Measurements from ENCODE around the gene E2F3.
"Not testable (repeated sequence)": the region's sequence is repeated elsewhere in the genome, so short reads cannot be mapped to it uniquely, and the experiment has no call there.

The E2F3 gene

GRCh38 chr6:20434766-20435165, 33.1 kb downstream of the E2F3 start:
- DNase-seq, result no peak

GRCh38 chr6:20436719-20437118, 35.0 kb downstream of the E2F3 start:
- DNase-seq, result no peak

DNA sequence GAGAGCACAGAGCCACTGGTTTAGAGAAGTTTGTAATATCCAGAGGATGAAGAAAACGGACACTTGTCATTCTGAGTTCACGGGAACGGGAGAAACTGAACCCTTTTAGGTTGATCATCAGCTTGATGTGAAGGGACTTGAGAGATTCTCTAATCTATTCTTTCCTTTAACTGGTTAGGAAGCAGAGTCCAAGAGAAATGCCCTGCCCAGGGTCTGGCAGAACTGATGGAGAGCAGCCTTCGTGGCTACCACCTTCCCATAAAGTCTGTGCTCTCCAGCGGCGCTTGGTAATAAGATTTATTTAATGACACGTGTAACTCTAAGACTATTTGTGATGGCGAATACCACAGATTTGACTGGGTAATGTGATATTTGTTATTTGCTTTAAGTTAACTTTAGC, 36.0 kb downstream of the E2F3 start:
- peak; percentile 51 for DNase-seq

- DNase-seq, result no peak
Measured at GRCh38 chr6:20438462-20439070, 36.9 kb downstream of the E2F3 start.

DNA sequence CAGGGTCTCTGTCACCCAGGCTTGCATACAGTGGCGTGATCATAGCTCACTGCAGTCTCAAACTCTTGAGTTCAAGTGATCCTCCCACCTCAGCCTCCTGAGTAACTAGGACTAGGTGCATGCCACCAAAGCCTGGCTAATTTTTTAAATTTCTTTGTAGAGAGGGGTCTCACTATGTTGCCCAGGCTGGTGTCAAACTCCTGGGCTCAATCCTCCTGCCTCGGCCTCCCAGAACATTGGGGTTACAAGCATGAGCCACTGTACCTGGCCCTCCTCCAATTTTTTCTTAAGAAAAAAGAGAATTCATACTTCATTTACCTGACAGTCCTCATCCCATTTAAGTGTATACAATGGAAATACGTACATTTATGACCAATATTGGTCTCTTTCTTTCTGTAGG, 37.9 kb downstream of the E2F3 start:
- no peak for DNase-seq

DNA sequence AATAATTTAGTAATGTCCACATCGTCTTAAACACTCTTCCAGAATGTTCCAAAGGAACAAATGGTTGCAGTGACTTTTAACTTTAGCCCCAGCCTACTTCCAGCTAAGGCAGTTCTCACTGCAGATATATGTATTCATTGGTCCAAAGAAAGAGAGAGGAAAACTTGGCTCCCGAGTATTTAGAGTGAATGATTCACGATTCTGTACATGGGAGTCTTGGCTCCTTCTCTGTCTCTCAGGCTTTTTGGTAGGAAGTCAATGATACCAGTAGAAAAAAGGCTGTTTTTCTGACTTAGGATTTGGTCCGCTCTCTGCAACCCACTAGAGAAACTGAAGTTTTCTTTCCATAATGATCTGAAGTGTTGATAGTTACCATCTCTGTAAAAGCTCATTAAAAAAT, 38.6 kb downstream of the E2F3 start:
- DNase-seq, result no peak

DNA sequence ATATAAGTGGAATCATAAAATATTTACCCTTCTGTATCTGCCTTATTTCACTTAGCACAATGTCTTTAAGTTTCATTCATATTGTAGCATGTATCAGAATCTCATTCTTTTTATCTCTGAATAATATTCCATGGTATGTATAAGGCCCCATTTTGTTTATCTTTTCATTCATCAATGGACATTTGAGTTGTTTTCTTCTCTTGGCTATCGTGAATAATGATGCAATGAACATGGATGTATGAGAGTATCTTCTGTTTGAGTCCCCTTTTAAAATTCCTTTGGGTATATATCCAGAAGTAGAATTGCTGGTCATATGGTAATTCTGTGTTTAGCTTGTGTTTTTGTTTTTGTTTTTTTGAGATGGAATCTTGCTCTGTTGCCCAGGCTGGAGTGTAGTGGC, 39.6 kb downstream of the E2F3 start:
- no peak for DNase-seq

GRCh38 chr6:20441921-20442320, 40.2 kb downstream of the E2F3 start:
- DNase-seq, result no peak

DNA sequence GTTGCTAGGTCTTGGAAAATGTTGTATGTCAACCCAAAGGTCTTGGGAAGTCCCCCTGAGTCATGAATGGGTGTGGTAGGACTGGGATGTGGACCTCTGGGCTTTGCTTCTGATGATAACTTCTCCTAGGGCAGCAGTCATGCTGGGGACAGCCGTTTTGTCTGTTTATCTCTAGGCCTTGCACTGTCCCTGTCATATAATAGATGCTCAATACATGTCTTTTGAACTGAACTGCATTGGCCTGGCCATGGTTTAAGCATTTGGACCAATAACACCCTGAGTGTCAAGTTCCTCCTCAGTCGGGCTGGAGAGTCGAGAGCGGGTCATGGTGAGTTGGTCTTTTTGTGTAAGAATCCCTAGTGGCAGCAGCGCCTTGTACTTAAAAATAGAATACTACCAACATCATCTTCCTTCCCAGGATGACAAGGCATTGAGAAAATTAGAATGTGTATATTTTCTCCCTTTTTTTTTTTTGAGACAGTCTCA, 43.1 kb downstream of the E2F3 start:
- no peak for DNase-seq

GRCh38 chr6:20447157-20447556, 45.5 kb downstream of the E2F3 start:
- no peak for DNase-seq

- DNase-seq, result no peak
Measured at GRCh38 chr6:20447581-20448132, 46.0 kb downstream of the E2F3 start.

- DNase-seq, result no peak
Measured at GRCh38 chr6:20448828-20449227, 47.1 kb downstream of the E2F3 start.

DNA sequence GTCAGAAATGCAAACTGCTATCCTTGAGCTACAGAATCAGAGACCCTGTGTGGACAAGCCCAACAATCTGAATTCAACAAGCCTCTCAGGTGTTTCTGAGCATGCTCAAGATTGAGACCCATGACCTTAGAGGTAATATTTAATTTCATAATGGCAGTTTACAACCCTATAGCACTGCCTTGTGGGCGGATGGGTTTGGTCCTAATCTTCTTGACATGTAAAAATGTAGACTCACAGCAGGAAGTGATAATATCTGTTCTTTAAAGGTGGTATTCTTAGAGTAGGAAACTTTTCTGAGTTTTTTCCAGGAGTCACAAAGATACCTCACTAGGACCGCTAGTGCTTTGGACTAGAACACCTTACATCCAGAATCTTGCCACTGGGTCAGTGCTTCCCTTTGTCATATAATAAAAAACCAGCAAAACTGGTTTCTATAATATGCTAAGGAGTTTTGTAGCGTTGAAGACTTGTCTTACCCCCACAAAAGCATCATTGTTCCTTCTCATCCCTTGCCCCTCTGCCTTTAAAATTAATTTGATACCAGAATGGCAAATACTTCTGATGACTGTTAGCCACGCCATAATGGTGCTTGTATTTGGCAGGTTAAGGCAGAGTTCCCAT, 52.6 kb downstream of the E2F3 start:
- DNase-seq, result no peak

GRCh38 chr6:20455251-20455940, 53.7 kb downstream of the E2F3 start:
- no peak for DNase-seq

DNA sequence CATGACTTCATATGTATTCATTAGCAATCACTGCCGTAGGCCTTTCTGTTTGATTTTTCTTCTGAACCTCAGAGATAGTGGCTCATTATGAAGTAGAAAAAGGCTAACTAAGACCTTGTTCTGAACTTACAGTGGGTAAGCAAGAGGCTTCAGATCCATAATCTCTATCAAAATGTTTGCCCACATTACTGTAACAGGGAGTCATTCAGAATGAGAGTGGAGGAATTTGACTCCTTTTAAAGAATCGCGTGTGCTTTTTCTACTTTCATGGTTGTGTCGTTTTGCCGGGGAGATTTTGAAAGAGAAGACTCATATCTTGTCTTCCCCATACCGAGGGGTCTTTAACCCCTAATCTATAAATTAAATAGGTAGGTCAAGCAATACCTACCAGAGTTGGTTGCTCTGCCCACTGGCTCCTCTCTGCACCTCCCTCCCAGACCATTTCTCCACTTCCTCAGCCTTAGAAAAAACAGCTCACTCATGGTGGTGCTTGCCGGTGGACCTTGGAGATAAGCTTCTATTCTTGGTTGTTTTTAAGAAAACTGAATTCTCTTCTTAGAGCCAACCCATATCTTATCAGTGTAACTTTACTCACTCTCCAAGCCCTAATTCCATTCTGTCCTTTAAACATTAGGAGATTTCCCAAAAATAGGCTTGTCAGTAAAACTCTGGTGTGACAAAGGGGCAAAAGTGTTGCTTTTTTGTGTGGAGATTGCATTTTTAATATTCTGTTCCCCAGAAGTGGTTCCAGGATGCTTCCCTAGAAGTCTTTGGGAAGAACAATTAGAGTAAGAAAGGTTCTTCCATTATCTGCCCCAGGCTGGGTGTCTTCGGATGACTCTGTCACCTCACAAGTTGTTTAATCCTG, 56.6 kb downstream of the E2F3 start:
- DNase-seq, result no peak

- DNase-seq, result no peak
Measured at GRCh38 chr6:20459682-20460081, 58.0 kb downstream of the E2F3 start.

DNA sequence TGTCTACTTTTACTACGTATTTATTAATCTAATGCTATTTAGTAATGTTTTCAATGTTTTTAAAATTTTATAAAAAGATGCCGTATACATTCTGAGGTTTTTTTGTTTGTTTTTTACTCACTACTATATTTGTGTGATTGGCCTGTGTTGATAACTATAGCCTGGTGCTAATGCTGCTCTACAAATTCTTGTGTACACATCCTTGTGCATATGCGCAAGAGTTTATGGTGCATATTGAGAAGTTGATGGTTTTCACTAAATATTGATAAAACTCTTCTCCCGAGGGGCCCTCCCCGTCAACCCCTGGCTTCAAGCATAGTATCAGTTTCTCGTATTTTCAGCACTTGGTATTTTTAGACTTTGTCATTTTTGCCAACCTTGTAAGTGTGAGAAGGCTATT, 59.9 kb downstream of the E2F3 start:
- DNase-seq, result no peak

DNA sequence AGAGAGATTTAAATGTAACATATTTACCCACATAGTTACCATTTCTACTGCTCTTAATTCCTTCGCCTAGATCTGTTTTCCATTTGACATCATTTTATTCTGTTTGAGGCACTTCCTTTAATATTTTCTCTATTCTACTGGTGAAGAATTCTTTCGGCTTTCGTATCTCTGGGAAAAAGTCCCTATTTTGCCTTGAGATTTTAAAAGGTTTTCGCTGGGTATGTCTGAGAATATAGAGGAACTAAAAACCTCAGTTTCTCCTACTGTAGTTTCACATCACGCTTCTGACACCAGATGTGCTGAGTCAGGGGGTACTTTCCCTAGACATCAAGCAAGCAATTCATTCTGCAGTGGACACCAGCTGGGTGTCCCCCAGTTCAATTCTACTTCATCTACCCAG, 61.7 kb downstream of the E2F3 start:
- no peak for DNase-seq

DNA sequence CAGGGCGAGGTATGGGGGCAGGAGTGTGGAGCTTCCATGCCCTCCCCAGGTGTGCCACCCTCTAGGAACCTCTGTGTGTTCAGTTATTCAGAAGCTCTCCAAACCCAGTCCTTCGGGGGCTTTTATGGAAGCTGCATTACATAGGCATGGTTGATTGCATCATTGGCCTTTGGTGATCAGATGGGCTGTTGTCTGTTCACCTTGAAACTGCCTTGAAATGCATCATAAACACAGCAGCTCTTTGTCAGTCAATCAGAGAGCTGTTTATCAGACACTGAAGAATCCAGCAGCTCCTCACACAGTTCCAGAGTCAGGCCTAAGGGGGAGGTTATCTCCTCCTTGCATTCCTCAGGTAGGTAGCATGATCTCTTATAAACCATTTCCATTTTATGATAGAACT, 62.4 kb downstream of the E2F3 start:
- no peak for DNase-seq

DNA sequence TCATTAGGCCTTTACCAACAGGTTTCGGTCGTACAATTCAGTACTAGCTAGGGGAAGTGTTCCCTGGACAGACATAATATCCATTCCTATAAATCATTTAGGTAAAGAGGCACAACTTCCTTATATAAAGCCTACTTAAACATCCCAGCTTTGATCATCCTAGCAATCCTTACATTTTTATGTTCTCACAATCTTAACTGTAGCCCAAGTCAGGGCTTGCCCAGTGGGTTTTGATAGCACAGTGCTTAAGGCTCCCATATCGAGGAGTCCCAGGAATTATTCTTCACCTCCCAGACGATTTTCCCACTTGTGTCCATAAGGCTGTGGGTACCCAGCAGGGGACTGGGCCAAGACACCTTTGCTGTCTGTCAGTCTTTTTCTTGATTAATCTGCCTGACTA, 63.2 kb downstream of the E2F3 start:
- DNase-seq, result no peak

DNA sequence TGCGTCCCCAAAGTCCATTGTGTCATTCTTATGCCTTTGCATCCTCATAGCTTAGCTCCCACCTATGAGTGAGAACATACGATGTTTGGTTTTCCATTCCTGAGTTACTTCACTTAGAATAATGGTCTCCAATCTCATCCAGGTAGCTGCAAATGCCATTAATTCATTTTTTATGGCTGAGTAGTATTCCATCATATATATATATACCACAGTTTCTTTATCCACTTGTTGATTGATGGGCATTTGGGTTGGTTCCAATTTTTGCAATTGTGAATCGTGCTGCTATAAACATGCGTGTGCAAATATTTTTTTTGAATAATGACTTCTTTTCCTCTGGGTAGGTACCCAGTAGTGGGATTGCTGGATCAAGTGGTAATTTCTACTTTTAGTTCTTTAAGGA, 63.9 kb downstream of the E2F3 start:
- DNase-seq, result not testable (repeated sequence)

GRCh38 chr6:20467437-20467836, 65.8 kb downstream of the E2F3 start:
- DNase-seq, result no peak

DNA sequence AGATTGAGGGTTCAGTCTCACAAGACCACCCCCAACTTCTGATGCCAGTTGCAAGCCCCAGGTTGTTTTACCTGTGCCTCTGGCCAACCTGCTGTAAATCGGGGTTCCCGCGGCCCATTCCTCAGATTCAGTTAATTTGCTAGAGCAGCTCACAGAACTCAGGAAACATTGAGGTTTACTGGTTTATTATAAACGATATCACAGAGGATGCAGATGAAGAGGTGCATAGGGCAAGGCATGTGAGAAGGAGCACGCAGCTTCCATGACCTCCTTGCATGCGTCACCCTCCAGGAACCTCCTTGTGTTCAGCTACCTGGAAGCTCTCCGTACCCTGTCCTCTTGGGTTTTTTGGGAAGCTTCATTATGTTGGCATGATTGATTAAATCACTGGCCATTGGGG, 66.5 kb downstream of the E2F3 start:
- no peak for DNase-seq

Data from NCI-H82 (cell line).